ENCODE measurements around the gene WDR45.

The WDR45 gene

GRCh38 chrX:49079489-49080428 lies at the start of gene WDR45 (continued):
- TF ChIP-seq, protein P1, sequence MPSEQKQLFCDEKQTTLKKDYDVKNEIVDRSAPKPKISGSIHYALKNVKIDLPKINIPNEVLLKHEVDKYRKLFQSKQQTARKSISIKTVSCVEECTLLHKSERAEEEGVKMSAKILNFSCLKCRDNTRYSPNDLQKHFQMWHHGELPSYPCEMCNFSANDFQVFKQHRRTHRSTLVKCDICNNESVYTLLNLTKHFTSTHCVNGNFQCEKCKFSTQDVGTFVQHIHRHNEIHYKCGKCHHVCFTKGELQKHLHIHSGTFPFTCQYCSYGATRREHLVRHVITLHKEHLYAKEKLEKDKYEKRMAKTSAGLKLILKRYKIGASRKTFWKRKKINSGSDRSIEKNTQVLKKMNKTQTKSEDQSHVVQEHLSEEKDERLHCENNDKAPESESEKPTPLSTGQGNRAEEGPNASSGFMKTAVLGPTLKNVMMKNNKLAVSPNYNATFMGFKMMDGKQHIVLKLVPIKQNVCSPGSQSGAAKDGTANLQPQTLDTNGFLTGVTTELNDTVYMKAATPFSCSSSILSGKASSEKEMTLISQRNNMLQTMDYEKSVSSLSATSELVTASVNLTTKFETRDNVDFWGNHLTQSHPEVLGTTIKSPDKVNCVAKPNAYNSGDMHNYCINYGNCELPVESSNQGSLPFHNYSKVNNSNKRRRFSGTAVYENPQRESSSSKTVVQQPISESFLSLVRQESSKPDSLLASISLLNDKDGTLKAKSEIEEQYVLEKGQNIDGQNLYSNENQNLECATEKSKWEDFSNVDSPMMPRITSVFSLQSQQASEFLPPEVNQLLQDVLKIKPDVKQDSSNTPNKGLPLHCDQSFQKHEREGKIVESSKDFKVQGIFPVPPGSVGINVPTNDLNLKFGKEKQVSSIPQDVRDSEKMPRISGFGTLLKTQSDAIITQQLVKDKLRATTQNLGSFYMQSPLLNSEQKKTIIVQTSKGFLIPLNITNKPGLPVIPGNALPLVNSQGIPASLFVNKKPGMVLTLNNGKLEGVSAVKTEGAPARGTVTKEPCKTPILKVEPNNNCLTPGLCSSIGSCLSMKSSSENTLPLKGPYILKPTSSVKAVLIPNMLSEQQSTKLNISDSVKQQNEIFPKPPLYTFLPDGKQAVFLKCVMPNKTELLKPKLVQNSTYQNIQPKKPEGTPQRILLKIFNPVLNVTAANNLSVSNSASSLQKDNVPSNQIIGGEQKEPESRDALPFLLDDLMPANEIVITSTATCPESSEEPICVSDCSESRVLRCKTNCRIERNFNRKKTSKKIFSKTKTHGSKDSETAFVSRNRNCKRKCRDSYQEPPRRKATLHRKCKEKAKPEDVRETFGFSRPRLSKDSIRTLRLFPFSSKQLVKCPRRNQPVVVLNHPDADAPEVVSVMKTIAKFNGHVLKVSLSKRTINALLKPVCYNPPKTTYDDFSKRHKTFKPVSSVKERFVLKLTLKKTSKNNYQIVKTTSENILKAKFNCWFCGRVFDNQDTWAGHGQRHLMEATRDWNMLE (tag by site-specific recombination; conservative IDR thresholded peaks at IDR 0.05; ENCODE audit: low read depth): peak; percentile 73
- TF ChIP-seq ZNF580 (tag by site-specific recombination; IDR thresholded peaks at IDR 0.05) (no peak), KLF8 (tag by site-specific recombination; IDR thresholded peaks at IDR 0.05) (peak; percentile 80), ZNF707 (tag by site-specific recombination; IDR thresholded peaks at IDR 0.05) (no peak), KLF10 (tag by site-specific recombination; IDR thresholded peaks at IDR 0.05) (peak; percentile 91), MZF1 (tag by site-specific recombination; IDR thresholded peaks at IDR 0.05; ENCODE audit: borderline replicate concordance) (no peak), ZNF560 (tag by site-specific recombination; IDR thresholded peaks at IDR 0.05; ENCODE audit: borderline replicate concordance) (no peak), ZNF202 (tag by site-specific recombination; IDR thresholded peaks at IDR 0.05; ENCODE audit: borderline replicate concordance) (no peak), ZFP69B (tag by site-specific recombination; IDR thresholded peaks at IDR 0.05) (peak; percentile 38; the same call in 1 of the 2 replicates), ZNF341 (tag by site-specific recombination; IDR thresholded peaks at IDR 0.05; ENCODE audit: low read depth) (no peak), ZNF175 (tag by site-specific recombination; IDR thresholded peaks at IDR 0.05) (no peak), ZNF239 (tag by site-specific recombination; IDR thresholded peaks at IDR 0.05) (no peak), ZBTB17 (tag by site-specific recombination; IDR thresholded peaks at IDR 0.05) (0 out of 2 replicates have a peak, but pooled peaks have one; percentile 40), GFI1B (tag by site-specific recombination; IDR thresholded peaks at IDR 0.05) (no peak), ZSCAN16 (tag by site-specific recombination; IDR thresholded peaks at IDR 0.05) (no peak), ZNF747 (tag by site-specific recombination; IDR thresholded peaks at IDR 0.05) (no peak), ZNF629 (tag by site-specific recombination; IDR thresholded peaks at IDR 0.05) (peak; percentile 69), ZNF596 (tag by site-specific recombination; IDR thresholded peaks at IDR 0.05) (no peak), EGR2 (tag by site-specific recombination; IDR thresholded peaks at IDR 0.05; ENCODE audit: low read depth) (0 out of 2 replicates have a peak, but pooled peaks have one; percentile 3), ZBTB7A (tag by site-specific recombination; IDR thresholded peaks at IDR 0.05; ENCODE audit: low read depth) (no peak), ELK4 (IDR thresholded peaks at IDR 0.05; ENCODE audit: borderline replicate concordance, low read depth, low read length) (no peak), MYNN (tag by site-specific recombination; IDR thresholded peaks at IDR 0.05; ENCODE audit: borderline replicate concordance) (no peak), ZNF549 (tag by site-specific recombination; IDR thresholded peaks at IDR 0.05) (no peak), ZNF48 (tag by site-specific recombination; IDR thresholded peaks at IDR 0.05) (no peak), ZNF394 (tag by site-specific recombination; IDR thresholded peaks at IDR 0.05; ENCODE audit: borderline replicate concordance) (0 out of 2 replicates have a peak, but pooled peaks have one; percentile 9), PATZ1 (tag by site-specific recombination; IDR thresholded peaks at IDR 0.05) (peak; percentile 76), ZNF521 (tag by site-specific recombination; IDR thresholded peaks at IDR 0.05) (no peak)
- TF ChIP-seq, protein P2, sequence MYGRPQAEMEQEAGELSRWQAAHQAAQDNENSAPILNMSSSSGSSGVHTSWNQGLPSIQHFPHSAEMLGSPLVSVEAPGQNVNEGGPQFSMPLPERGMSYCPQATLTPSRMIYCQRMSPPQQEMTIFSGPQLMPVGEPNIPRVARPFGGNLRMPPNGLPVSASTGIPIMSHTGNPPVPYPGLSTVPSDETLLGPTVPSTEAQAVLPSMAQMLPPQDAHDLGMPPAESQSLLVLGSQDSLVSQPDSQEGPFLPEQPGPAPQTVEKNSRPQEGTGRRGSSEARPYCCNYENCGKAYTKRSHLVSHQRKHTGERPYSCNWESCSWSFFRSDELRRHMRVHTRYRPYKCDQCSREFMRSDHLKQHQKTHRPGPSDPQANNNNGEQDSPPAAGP (tag by site-specific recombination; IDR thresholded peaks at IDR 0.05): no peak
- TF ChIP-seq, protein P3, sequence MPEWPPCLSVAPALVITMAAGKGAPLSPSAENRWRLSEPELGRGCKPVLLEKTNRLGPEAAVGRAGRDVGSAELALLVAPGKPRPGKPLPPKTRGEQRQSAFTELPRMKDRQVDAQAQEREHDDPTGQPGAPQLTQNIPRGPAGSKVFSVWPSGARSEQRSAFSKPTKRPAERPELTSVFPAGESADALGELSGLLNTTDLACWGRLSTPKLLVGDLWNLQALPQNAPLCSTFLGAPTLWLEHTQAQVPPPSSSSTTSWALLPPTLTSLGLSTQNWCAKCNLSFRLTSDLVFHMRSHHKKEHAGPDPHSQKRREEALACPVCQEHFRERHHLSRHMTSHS (tag by site-specific recombination; IDR thresholded peaks at IDR 0.05): no peak

Data from HEK293 (cell line).